G401 (cell line): Measurements from ENCODE around the gene ATG4D. TPM values are rescaled to one million over a fixed set of nuclear protein-coding genes. Genes with fewer than 3 reads are reported as not detected.

Experiments
- DNase-seq: peaks from one replicate; pipeline ENCODE4 v3.0.0-alpha.2; 2015; ENCODE audit warnings: low spot score
- in situ Hi-C: cut with HindIII; loops from 2 replicates; pipeline ENCODE4 v1.10.0; 2016; ENCODE audit warnings: low sequenced_read_pairs, mixed read lengths
- total RNA-seq: library from RNA; depleted of rRNA; stranded (reverse); fragments of >200 nt; shearing (Covaris generic); gene quantifications from 2 replicates; pipeline ENCODE4 v1.2.3, GENCODE V29; 2014; rRNA removed

ATG4D gene
- total RNA-seq, 1 experiment from 2014 or later = 58.5 TPM

- in situ Hi-C loops = no loop called here
- DNase-seq = peak; percentile 83
These were observed 58.8 kb downstream of the ATG4D start for GRCh38 chr19:10602330-10603083.

Other genes with a start within 250 kb of the ATG4D start
- 0.55 and 1.6 TPM in 2 replicates for gene ZGLP1, start 234.1 kb upstream of the ATG4D start, total RNA-seq
- 25.2 and 26.2 TPM in 2 replicates for gene FDX2, start 227.9 kb upstream of the ATG4D start, total RNA-seq
- gene RAVER1, start 210.4 kb upstream of the ATG4D start, total RNA-seq = 21.8 and 22.7 TPM in 2 replicates
- gene ICAM3, start 204.3 kb upstream of the ATG4D start, total RNA-seq = 21.8 and 23.8 TPM in 2 replicates
- gene TYK2, start 163.3 kb upstream of the ATG4D start, total RNA-seq = 82.0 and 134 TPM in 2 replicates
- gene CDC37, start 140.4 kb upstream of the ATG4D start, total RNA-seq = 298 and 319 TPM in 2 replicates
- 7.6 and 10.7 TPM in 2 replicates for gene PDE4A, start 123.4 kb upstream of the ATG4D start, total RNA-seq
- 141 and 143 TPM in 2 replicates for gene KEAP1, start 40.5 kb upstream of the ATG4D start, total RNA-seq
- 13.5 and 22.1 TPM in 2 replicates for gene S1PR5, start 26.5 kb upstream of the ATG4D start, total RNA-seq
- gene KRI1, start 22.1 kb downstream of the ATG4D start, total RNA-seq = 17.4 and 27.0 TPM in 2 replicates
- gene CDKN2D, start 25.1 kb downstream of the ATG4D start, total RNA-seq = 12.4 and 15.6 TPM in 2 replicates
- gene AP1M2, start 43.4 kb downstream of the ATG4D start, total RNA-seq = 75.0 and 80.7 TPM in 2 replicates
- 7.4 and 12.8 TPM in 2 replicates for gene SLC44A2, start 81.6 kb downstream of the ATG4D start, total RNA-seq
- 363 and 464 TPM in 2 replicates for gene ILF3, start 110.4 kb downstream of the ATG4D start, total RNA-seq
- 85.4 and 93.4 TPM in 2 replicates for gene QTRT1, start 157.5 kb downstream of the ATG4D start, total RNA-seq
- gene DNM2, start 174.2 kb downstream of the ATG4D start, total RNA-seq = 90.2 and 121 TPM in 2 replicates